PC-3 (cell line): ENCODE results near the gene KIF11. TPM values are rescaled to one million over a fixed set of nuclear protein-coding genes. Genes with fewer than 3 reads are reported as not detected.
"Not testable (repeated sequence)": the region's sequence is repeated elsewhere in the genome, so short reads cannot be mapped to it uniquely, and the experiment has no call there.

ENCODE experiments used
- ATAC-seq: fragments of 200-7000 bp; cut with Tn5 transposase; 2 replicates; pipeline ENCODE4 v1.9.1; 2020; ENCODE audit warnings: mild to moderate bottlenecking, moderate library complexity
- BruUV-seq: library from RNA; stranded (reverse); fragments of 400-500 nt; replicated peaks from 2 replicates; lab custom pipeline; 2021; lab: Mats Ljungman, UMichigan
- CTCF ChIA-PET: fragments of 300-600 bp; sonication (Branson Sonifier 250); formaldehyde crosslinking; loops from one replicate; lab custom pipeline; 2022; ENCODE audit warnings: antibody characterized with exemption; lab: Charles Lee
- POLR2A ChIA-PET: fragments of 300-600 bp; sonication (Branson Sonifier 250); formaldehyde crosslinking; loops from one replicate; lab custom pipeline; 2022; ENCODE audit warnings: antibody characterized with exemption; ENCODE audit not compliant: unreplicated experiment; lab: Charles Lee
- DNase-seq: peaks from one replicate; pipeline ENCODE4 v3.0.0-alpha.2; 2015
- H2AFZ ChIP-seq: fragments of 300-600 bp; sonication (generic); 2 replicates; pipeline ENCODE4 v1.6.0; 2016; ENCODE audit warnings: antibody characterized with exemption, low read length
- H3F3A ChIP-seq: fragments of 300-600 bp; sonication (generic); one replicate; pipeline ENCODE4 v1.6.0; 2017; ENCODE audit warnings: antibody characterized with exemption, low read length, control low read depth, mild to moderate bottlenecking; ENCODE audit not compliant: unreplicated experiment
- H3K27ac ChIP-seq: fragments of 300-600 bp; sonication (generic); 2 replicates; pipeline ENCODE4 v1.5.1; 2016; ENCODE audit warnings: mild to moderate bottlenecking, low read length
- H3K27me3 ChIP-seq: fragments of 300-600 bp; sonication (generic); 2 replicates; pipeline ENCODE4 v1.6.1; 2016; ENCODE audit warnings: low read length, mixed read lengths
- H3K36me3 ChIP-seq: fragments of 300-600 bp; sonication (generic); 2 replicates; pipeline ENCODE4 v1.6.1; 2016; ENCODE audit warnings: low read depth, mixed run types, low read length, mixed read lengths
- H3K4me1 ChIP-seq: fragments of 300-600 bp; sonication (generic); 2 replicates; pipeline ENCODE4 v1.5.1; 2016; ENCODE audit warnings: low read length; ENCODE audit not compliant: insufficient read depth
- H3K4me2 ChIP-seq: fragments of 300-600 bp; sonication (generic); 2 replicates; pipeline ENCODE4 v1.6.0; 2016; ENCODE audit warnings: low read length
- H3K4me3 ChIP-seq: fragments of 300-600 bp; sonication (generic); 2 replicates; pipeline ENCODE4 v1.5.1; 2016; ENCODE audit warnings: mild to moderate bottlenecking, low read length, mixed read lengths
- H3K79me2 ChIP-seq: fragments of 300-600 bp; sonication (generic); 2 replicates; pipeline ENCODE4 v1.6.1; 2017; ENCODE audit warnings: low read length, mixed read lengths
- H3K9ac ChIP-seq: fragments of 300-600 bp; sonication (generic); 2 replicates; pipeline ENCODE4 v1.6.0; 2016; ENCODE audit warnings: mild to moderate bottlenecking, low read length
- H3K9me2 ChIP-seq: fragments of 300-600 bp; sonication (generic); replicated peaks from 2 replicates; pipeline ENCODE4 v1.6.1; 2016; ENCODE audit warnings: mixed run types, low read length, mixed read lengths
- H3K9me3 ChIP-seq: fragments of 300-600 bp; sonication (generic); 2 replicates; pipeline ENCODE4 v1.6.1; 2016; ENCODE audit warnings: low read length, mixed read lengths
- H4K20me1 ChIP-seq: fragments of 300-600 bp; sonication (generic); 2 replicates; pipeline ENCODE4 v1.6.1; 2016; ENCODE audit warnings: low read length, mixed read lengths
- EZH2 ChIP-seq: fragments of 300-600 bp; sonication (generic); IDR thresholded peaks from one replicate; pipeline ENCODE4 v1.6.1; 2017; ENCODE audit warnings: antibody characterized with exemption, mild to moderate bottlenecking, low read length; ENCODE audit not compliant: unreplicated experiment
- EZH2phosphoT487 ChIP-seq: fragments of 300-600 bp; sonication (generic); IDR thresholded peaks from 2 replicates; pipeline ENCODE4 v1.6.1; 2018; ENCODE audit warnings: mild to moderate bottlenecking, antibody characterized with exemption, low read length, borderline replicate concordance
- intact Hi-C: fragments of 100-400 bp; cut with micrococcal nuclease; formaldehyde crosslinking; loops from 2 replicates; pipeline ENCODE4 v1.9.0; 2023
- total RNA-seq: library from RNA; depleted of rRNA; stranded (reverse); fragments of >200 nt; gene quantifications from 2 replicates; pipeline ENCODE4 v1.2.3, GENCODE V29; 2014
- TF ChIP-seq, protein P1 (sequence below): fragments of 300-600 bp; sonication (generic); conservative IDR thresholded peaks from 2 replicates; pipeline ENCODE4 v1.5.1; 2017; ENCODE audit warnings: antibody characterized with exemption, low read depth, mild to moderate bottlenecking, low read length

Gene KIF11
- total RNA-seq, 1 experiment from 2014 or later = 26.2 TPM

- Histone ChIP-seq H3K27ac (peak overlapping the region; percentile 83; the same call in 1 of the 2 replicates), H3F3A (no peaks in the 10 kb centered on the region), H3K9me2 (no peaks in the 10 kb centered on the region), H3K4me2 (peak overlapping the region; percentile 90), H3K36me3 (no peaks in the 10 kb centered on the region), H3K9ac (peak overlapping the region; percentile 93), H4K20me1 (peaks cover 11% of the 10 kb centered on the region; the same call in 1 of the 2 replicates), H3K4me1 (peaks cover 17% of the 10 kb centered on the region), H3K79me2 (peaks cover 42% of the 10 kb centered on the region), H3K27me3 (no peaks in the 10 kb centered on the region), H2AFZ (peak overlapping the region; percentile 100), H3K9me3 (no peaks in the 10 kb centered on the region), H3K4me3 (peak overlapping the region; percentile 82)
- POLR2A ChIA-PET = no interaction called here
- DNase-seq (peak; percentile 39), ATAC-seq (peak; percentile 8)
- intact Hi-C loops = loop anchor here (1.0 kb wide), 2 partner anchors 23 to 57 kb away; no protein-coding TSS in a partner anchor
- no TSS peak for BruUV-seq
- TF ChIP-seq EZH2phosphoT487 = no peak
- TF ChIP-seq, protein P1, sequence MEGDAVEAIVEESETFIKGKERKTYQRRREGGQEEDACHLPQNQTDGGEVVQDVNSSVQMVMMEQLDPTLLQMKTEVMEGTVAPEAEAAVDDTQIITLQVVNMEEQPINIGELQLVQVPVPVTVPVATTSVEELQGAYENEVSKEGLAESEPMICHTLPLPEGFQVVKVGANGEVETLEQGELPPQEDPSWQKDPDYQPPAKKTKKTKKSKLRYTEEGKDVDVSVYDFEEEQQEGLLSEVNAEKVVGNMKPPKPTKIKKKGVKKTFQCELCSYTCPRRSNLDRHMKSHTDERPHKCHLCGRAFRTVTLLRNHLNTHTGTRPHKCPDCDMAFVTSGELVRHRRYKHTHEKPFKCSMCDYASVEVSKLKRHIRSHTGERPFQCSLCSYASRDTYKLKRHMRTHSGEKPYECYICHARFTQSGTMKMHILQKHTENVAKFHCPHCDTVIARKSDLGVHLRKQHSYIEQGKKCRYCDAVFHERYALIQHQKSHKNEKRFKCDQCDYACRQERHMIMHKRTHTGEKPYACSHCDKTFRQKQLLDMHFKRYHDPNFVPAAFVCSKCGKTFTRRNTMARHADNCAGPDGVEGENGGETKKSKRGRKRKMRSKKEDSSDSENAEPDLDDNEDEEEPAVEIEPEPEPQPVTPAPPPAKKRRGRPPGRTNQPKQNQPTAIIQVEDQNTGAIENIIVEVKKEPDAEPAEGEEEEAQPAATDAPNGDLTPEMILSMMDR = peak; percentile 20; the same call in 1 of the 2 replicates
- CTCF ChIA-PET = interaction anchor here (1.0 kb wide), 1 partner anchor 58 kb away, joined by 5 read pairs; no protein-coding TSS in a partner anchor
Measured at GRCh38 chr10:92574548-92575261, 18.2 kb upstream of the KIF11 start.

DNA sequence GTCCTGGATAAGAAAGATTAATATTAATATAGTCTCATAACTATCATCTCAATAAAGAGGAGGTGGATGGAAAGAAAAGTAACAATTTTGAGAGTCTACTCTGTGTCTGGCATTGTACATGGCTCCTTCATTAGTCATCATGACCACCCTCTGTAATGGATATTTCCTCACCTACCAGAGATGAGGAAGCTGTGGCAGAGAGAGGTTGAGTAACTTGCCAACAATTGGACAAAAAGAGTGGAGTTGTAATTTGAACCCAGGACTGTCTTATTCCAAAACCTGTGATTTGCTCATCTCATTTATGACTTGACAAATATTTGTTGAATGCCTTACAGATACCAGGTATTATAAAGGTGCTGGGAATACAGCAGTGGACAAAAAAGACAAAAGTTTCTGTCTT lies 17.0 kb upstream of the KIF11 start:
- Histone ChIP-seq H3K27me3 (no peaks in the 10 kb centered on the region), H3K4me1 (peaks cover 17% of the 10 kb centered on the region), H3K9me2 (no peaks in the 10 kb centered on the region), H3K9me3 (no peaks in the 10 kb centered on the region), H3K4me2 (peak overlapping the region; percentile 8; the same call in 1 of the 2 replicates), H3K9ac (no peak overlapping the region), H4K20me1 (peaks cover 11% of the 10 kb centered on the region; the same call in 1 of the 2 replicates), H3K79me2 (peaks cover 30% of the 10 kb centered on the region), H3K27ac (no peak overlapping the region), H3K36me3 (no peaks in the 10 kb centered on the region), H3K4me3 (no peak overlapping the region), H2AFZ (no peak overlapping the region), H3F3A (no peaks in the 10 kb centered on the region)
- ATAC-seq = no peak
- TF ChIP-seq EZH2 = no peak
- TF ChIP-seq EZH2phosphoT487 = no peak
- TF ChIP-seq, protein P1 = no peak
- POLR2A ChIA-PET = no interaction called here
- DNase-seq = peak; percentile 49
- CTCF ChIA-PET = no interaction called here
- intact Hi-C loops = no loop called here
- no TSS peak for BruUV-seq

DNA sequence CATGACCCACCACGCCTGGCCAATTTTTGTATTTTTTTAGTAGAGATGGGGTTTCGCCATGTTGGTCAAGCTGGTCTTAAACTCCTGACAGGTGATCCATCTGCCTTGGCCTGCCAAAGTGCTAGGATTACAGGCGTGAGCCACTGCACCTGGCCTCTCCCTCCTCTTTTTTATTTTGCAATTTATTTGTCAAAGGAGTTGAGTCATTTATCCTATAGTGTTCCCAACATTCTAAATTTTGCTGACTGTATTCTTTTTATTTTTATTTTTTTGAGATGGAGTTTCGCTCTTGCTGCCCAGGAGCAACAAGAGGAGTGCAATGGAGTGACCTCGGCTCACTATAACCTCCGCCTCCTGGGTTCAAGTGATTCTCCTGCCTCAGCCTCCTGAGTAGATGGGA lies 10.6 kb upstream of the KIF11 start:
- H3K4me3 ChIP-seq, BruUV-seq, H3K9ac ChIP-seq, H3K4me1 ChIP-seq, H3K9me2 ChIP-seq, CTCF ChIA-PET, H3K27ac ChIP-seq, ATAC-seq, H3K36me3 ChIP-seq, intact Hi-C loops, H3K79me2 ChIP-seq, H3F3A ChIP-seq, POLR2A ChIA-PET, H3K9me3 ChIP-seq, H4K20me1 ChIP-seq, H3K27me3 ChIP-seq, H2AFZ ChIP-seq, H3K4me2 ChIP-seq: not testable (repeated sequence)
- DNase-seq = peak; percentile 16
